HCT116 (cell line): ENCODE data around the gene ARMH1. TPM values are rescaled to one million over a fixed set of nuclear protein-coding genes. Genes with fewer than 3 reads are reported as not detected.

Source experiments
- ATAC-seq: fragments of 200-7000 bp; cut with Tn5 transposase; 2 replicates; pipeline ENCODE4 v1.9.1; 2020; ENCODE audit warnings: mild to moderate bottlenecking, moderate library complexity
- BruUV-seq: library from RNA; stranded (reverse); fragments of 400-500 nt; replicated peaks from 2 replicates; lab custom pipeline; 2021; lab: Mats Ljungman, UMichigan
- CTCF ChIA-PET: fragments of 300-600 bp; sonication (Branson Sonifier 250); formaldehyde crosslinking; loops from one replicate; lab custom pipeline; 2021; ENCODE audit warnings: antibody characterized with exemption; lab: Charles Lee
- POLR2A ChIA-PET: fragments of 300-600, 350-600 bp; sonication (Branson Sonifier 250); formaldehyde crosslinking; loops from one replicate; lab custom pipeline; 2021; ENCODE audit warnings: antibody characterized with exemption; lab: Charles Lee
- RAD21 ChIA-PET, 2 experiments: fragments of 300-600 bp; sonication (Branson Sonifier 250); formaldehyde crosslinking; loops; one replicate each; lab custom pipeline; 2023; ENCODE audit warnings: low total read pairs in 2 of 2; ENCODE audit not compliant: uncharacterized antibody in 2 of 2, unreplicated experiment in 2 of 2, low non-redundant PET in 1 of 2; lab: Charles Lee
- DNase-seq: peaks from one replicate; pipeline ENCODE4 v3.0.0-alpha.2; 2010; ENCODE audit warnings: low read depth, low spot score
- H2AFZ ChIP-seq: fragments of 200-600 bp; shearing (Covaris generic), sonication (generic); 2 replicates; pipeline ENCODE4 v1.6.1; 2017; ENCODE audit warnings: low read depth, mixed run types, mixed read lengths, antibody characterized with exemption, low read length; ENCODE audit not compliant: poor library complexity, severe bottlenecking
- H3K27ac ChIP-seq: 2 replicates; pipeline ENCODE4 v1.5.1; 2012; ENCODE audit warnings: low read depth, low read length
- H3K27me3 ChIP-seq: fragments of 200-600 bp; sonication (generic); 2 replicates; pipeline ENCODE4 v1.6.1; 2016; ENCODE audit warnings: mixed run types, low read length, mixed read lengths; ENCODE audit not compliant: insufficient read depth
- H3K36me3 ChIP-seq, 2 experiments: fragments of 200-500 bp in 1 of 2; fragments of 200-600 bp in 1 of 2; sonication (Bioruptor generic) in 1 of 2; sonication (generic) in 1 of 2; 2 replicates each; pipeline versions ENCODE4 v1.5.1 to v1.6.1; 2014 to 2016; ENCODE audit warnings: low read length in 2 of 2, inconsistent platforms in 1 of 2, mixed read lengths in 1 of 2, mixed run types in 1 of 2; ENCODE audit not compliant: insufficient read depth in 2 of 2, control insufficient read depth in 1 of 2
- H3K4me1 ChIP-seq, 2 experiments: fragments of 200-600 bp in 1 of 2; sonication (generic) in 1 of 2; 2 replicates each; pipeline versions ENCODE4 v1.5.1 to v1.6.1; 2012 to 2017; ENCODE audit warnings: low read length in 2 of 2, inconsistent platforms in 1 of 2, mild to moderate bottlenecking in 1 of 2, mixed read lengths in 1 of 2, mixed run types in 1 of 2, moderate library complexity in 1 of 2; ENCODE audit not compliant: insufficient read depth in 2 of 2, control insufficient read depth in 1 of 2
- H3K4me2 ChIP-seq: fragments of 200-600 bp; sonication (generic); 2 replicates; pipeline ENCODE4 v1.6.1; 2017; ENCODE audit warnings: mixed run types, low read length, mixed read lengths
- H3K4me3 ChIP-seq, 2 experiments: fragments of 200-600 bp in 1 of 2; sonication (generic) in 1 of 2; replicated peaks in 1 of 2; 2 replicates each; pipeline ENCODE4 v1.5.1; 2011 to 2016; ENCODE audit warnings: low read length in 2 of 2, control low read depth in 1 of 2, low read depth in 1 of 2, mild to moderate bottlenecking in 1 of 2, mixed read lengths in 1 of 2, mixed run types in 1 of 2
- H3K79me2 ChIP-seq: fragments of 200-600 bp; sonication (generic); 2 replicates; pipeline ENCODE4 v1.6.1; 2017; ENCODE audit warnings: mild to moderate bottlenecking, mixed run types, low read length, moderate library complexity, mixed read lengths; ENCODE audit not compliant: insufficient read depth
- H3K9ac ChIP-seq: fragments of 200-600 bp; sonication (generic); 2 replicates; pipeline ENCODE4 v1.6.1; 2016; ENCODE audit warnings: low read length, mixed read lengths
- H3K9me2 ChIP-seq: fragments of 200-600 bp; sonication (generic), shearing (Covaris generic); 2 replicates; pipeline ENCODE4 v1.6.1; 2017; ENCODE audit warnings: mixed run types, mild to moderate bottlenecking, moderate library complexity; ENCODE audit not compliant: insufficient read depth
- H3K9me3 ChIP-seq, 2 experiments: fragments of 200-500 bp in 1 of 2; fragments of 200-600 bp in 1 of 2; sonication (Bioruptor generic) in 1 of 2; sonication (generic) in 1 of 2; 2 replicates each; pipeline ENCODE4 v1.6.1; 2014 to 2017; ENCODE audit warnings: low read length in 2 of 2, mixed read lengths in 2 of 2, inconsistent platforms in 1 of 2, low read depth in 1 of 2, mild to moderate bottlenecking in 1 of 2, mixed run types in 1 of 2, moderate library complexity in 1 of 2; ENCODE audit not compliant: control insufficient read depth in 1 of 2, insufficient read depth in 1 of 2
- H4K20me1 ChIP-seq: fragments of 200-600 bp; sonication (generic), shearing (Covaris generic); 2 replicates; pipeline ENCODE4 v1.6.1; 2017; ENCODE audit warnings: mixed run types, mild to moderate bottlenecking, moderate library complexity; ENCODE audit not compliant: insufficient read depth
- CBX3 ChIP-seq: IDR thresholded peaks from 2 replicates; pipeline ENCODE4 v1.6.1; 2012; ENCODE audit warnings: low read depth
- FOSL1 ChIP-seq: IDR thresholded peaks from 2 replicates; pipeline ENCODE4 v1.6.1; 2012; ENCODE audit warnings: low read depth
- JUND ChIP-seq: IDR thresholded peaks from 2 replicates; pipeline ENCODE4 v1.6.1; 2012
- POLR2AphosphoS5 ChIP-seq: IDR thresholded peaks from 2 replicates; pipeline ENCODE4 v1.6.1; 2011; ENCODE audit warnings: mild to moderate bottlenecking, low read depth, low read length, moderate library complexity
- SP1 ChIP-seq: IDR thresholded peaks from 2 replicates; pipeline ENCODE4 v1.6.1; 2012; ENCODE audit warnings: low read depth
- SRF ChIP-seq: IDR thresholded peaks from 2 replicates; pipeline ENCODE4 v1.6.1; 2012; ENCODE audit warnings: low read depth
- intact Hi-C: fragments of 100-400 bp; cut with micrococcal nuclease; formaldehyde crosslinking; loops from 2 replicates; pipeline ENCODE4 v1.10.0; 2022
- total RNA-seq: library from RNA; stranded (reverse); gene quantifications from one replicate; pipeline ENCODE4 v1.2.1, GENCODE V29; 2021; ENCODE audit not compliant: unreplicated experiment
- TF ChIP-seq, protein P1 (sequence below): IDR thresholded peaks from 2 replicates; pipeline ENCODE4 v1.6.1; 2012
- TF ChIP-seq, protein P2 (sequence below): IDR thresholded peaks from 2 replicates; pipeline ENCODE4 v1.6.1; 2012; ENCODE audit warnings: low read depth
- TF ChIP-seq, protein P3 (sequence below), 3 experiments: fragments of 200-600 bp in 1 of 3; sonication (generic) in 1 of 3; IDR thresholded peaks in 2 of 3; conservative IDR thresholded peaks in 1 of 3; 2 replicates each; pipeline ENCODE4 v1.5.1; 2012 to 2017; ENCODE audit warnings: low read depth in 2 of 3, low read length in 2 of 3, antibody characterized with exemption in 1 of 3, borderline replicate concordance in 1 of 3, control low read depth in 1 of 3, mild to moderate bottlenecking in 1 of 3, mixed read lengths in 1 of 3, mixed run types in 1 of 3, moderate library complexity in 1 of 3; ENCODE audit not compliant: insufficient read depth in 1 of 3
- TF ChIP-seq, protein P4 (sequence below): IDR thresholded peaks from 2 replicates; pipeline ENCODE4 v1.6.1; 2012

The ARMH1 gene
- total RNA-seq, 1 experiment from 2014 or later = 3.2 TPM

DNA sequence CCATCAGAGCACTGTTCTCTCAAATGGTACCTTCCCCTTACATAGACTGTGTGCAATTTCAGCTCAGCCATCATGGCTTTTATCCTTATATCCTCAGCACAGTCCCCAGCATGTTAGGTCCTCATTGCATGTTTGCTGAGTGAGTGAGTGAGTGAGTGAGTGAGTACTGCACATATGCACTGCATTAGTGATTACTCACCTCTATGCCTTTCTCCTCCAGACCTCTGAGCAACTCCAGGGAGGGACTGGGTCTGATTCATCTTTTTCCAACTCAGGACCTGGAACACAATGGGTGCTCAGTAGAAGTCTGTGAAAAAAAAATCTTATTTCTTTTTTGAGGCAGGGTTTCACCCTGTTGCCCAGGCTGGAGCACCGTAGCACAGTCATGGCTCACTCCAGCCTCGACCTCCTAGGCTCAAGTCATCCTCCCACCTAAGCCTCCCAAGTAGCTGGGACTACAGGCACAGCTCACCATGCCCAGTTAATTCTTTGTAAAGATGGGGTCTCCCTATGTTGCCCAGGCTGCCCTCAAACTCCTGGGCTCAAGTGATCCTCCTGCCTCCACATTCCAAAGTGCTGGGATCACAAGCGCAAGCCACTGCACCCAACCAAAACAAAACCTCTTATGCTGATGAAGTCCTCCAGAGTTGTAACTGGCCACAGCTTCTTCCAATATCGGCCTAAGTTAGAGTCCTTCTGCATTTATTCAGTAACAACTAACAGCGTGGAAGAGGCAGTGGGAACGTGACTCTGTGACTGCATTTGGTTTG is 32.8 kb downstream of the ARMH1 start:
- intact Hi-C loops = no loop called here
- Histone ChIP-seq H3K27me3 (0 out of 2 replicates have a peak, but pooled peaks cover 4% of the 10 kb centered on the region), H3K27ac (no peak overlapping the region; the same call in 1 of the 2 replicates), H3K79me2 (no peaks in the 10 kb centered on the region), H3K9me3 (no peaks in the 10 kb centered on the region), H2AFZ (peak overlapping the region; percentile 83), H3K9ac (peak overlapping the region; percentile 48), H3K9me2 (no peaks in the 10 kb centered on the region), H3K4me3 (no peak overlapping the region), H3K4me1 (peaks cover 17 to 41% of the 10 kb centered on the region in 2 experiments), H3K36me3 (no peaks in the 10 kb centered on the region), H3K4me2 (peak overlapping the region; percentile 62), H4K20me1 (no peaks in the 10 kb centered on the region)
- RAD21 ChIA-PET = no interaction called here
- POLR2A ChIA-PET = interaction anchor here (0.9 to 5.3 kb wide), 3 partner anchors 10 to 23 kb away, joined by 3 to 64 read pairs (median 3); partner anchors contain the start of gene RNU5D-1
- ATAC-seq (peak; percentile 58), DNase-seq (peak; percentile 61)
- TF ChIP-seq, protein P1, sequence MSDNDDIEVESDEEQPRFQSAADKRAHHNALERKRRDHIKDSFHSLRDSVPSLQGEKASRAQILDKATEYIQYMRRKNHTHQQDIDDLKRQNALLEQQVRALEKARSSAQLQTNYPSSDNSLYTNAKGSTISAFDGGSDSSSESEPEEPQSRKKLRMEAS = 0 out of 2 replicates have a peak, but pooled peaks have one; percentile 25
- TF ChIP-seq CBX3 = peak; percentile 70; the same call in 1 of the 2 replicates
- TF ChIP-seq, protein P2, sequence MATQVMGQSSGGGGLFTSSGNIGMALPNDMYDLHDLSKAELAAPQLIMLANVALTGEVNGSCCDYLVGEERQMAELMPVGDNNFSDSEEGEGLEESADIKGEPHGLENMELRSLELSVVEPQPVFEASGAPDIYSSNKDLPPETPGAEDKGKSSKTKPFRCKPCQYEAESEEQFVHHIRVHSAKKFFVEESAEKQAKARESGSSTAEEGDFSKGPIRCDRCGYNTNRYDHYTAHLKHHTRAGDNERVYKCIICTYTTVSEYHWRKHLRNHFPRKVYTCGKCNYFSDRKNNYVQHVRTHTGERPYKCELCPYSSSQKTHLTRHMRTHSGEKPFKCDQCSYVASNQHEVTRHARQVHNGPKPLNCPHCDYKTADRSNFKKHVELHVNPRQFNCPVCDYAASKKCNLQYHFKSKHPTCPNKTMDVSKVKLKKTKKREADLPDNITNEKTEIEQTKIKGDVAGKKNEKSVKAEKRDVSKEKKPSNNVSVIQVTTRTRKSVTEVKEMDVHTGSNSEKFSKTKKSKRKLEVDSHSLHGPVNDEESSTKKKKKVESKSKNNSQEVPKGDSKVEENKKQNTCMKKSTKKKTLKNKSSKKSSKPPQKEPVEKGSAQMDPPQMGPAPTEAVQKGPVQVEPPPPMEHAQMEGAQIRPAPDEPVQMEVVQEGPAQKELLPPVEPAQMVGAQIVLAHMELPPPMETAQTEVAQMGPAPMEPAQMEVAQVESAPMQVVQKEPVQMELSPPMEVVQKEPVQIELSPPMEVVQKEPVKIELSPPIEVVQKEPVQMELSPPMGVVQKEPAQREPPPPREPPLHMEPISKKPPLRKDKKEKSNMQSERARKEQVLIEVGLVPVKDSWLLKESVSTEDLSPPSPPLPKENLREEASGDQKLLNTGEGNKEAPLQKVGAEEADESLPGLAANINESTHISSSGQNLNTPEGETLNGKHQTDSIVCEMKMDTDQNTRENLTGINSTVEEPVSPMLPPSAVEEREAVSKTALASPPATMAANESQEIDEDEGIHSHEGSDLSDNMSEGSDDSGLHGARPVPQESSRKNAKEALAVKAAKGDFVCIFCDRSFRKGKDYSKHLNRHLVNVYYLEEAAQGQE = no peak
- peak; percentile 78 for TF ChIP-seq FOSL1
- TF ChIP-seq, protein P3, sequence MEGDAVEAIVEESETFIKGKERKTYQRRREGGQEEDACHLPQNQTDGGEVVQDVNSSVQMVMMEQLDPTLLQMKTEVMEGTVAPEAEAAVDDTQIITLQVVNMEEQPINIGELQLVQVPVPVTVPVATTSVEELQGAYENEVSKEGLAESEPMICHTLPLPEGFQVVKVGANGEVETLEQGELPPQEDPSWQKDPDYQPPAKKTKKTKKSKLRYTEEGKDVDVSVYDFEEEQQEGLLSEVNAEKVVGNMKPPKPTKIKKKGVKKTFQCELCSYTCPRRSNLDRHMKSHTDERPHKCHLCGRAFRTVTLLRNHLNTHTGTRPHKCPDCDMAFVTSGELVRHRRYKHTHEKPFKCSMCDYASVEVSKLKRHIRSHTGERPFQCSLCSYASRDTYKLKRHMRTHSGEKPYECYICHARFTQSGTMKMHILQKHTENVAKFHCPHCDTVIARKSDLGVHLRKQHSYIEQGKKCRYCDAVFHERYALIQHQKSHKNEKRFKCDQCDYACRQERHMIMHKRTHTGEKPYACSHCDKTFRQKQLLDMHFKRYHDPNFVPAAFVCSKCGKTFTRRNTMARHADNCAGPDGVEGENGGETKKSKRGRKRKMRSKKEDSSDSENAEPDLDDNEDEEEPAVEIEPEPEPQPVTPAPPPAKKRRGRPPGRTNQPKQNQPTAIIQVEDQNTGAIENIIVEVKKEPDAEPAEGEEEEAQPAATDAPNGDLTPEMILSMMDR (IDR thresholded peaks at IDR 0.05 in 2 of 3, conservative IDR thresholded peaks at IDR 0.05 in 1 of 3; ENCODE audit: borderline replicate concordance in 1 of 3, insufficient read depth in 1 of 3, low read depth in 2 of 3, low read length in 2 of 3) = no peak
- TF ChIP-seq JUND = peak; percentile 77
- peak; percentile 78 for TF ChIP-seq SRF
- TF ChIP-seq, protein P4, sequence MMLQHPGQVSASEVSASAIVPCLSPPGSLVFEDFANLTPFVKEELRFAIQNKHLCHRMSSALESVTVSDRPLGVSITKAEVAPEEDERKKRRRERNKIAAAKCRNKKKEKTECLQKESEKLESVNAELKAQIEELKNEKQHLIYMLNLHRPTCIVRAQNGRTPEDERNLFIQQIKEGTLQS = no peak
- TF ChIP-seq SP1 = peak; percentile 66
- TF ChIP-seq POLR2AphosphoS5 = peak; percentile 21; the same call in 1 of the 2 replicates
- CTCF ChIA-PET = interaction anchor here (0.7 to 0.8 kb wide), 3 partner anchors 9 to 31 kb away, joined by 3 read pairs; no protein-coding TSS in a partner anchor
- BruUV-seq = no TSS peak
